GM13976 (cell line): ENCODE data around the gene MYCBP.

Source experiments
- DNase-seq: peaks from one replicate; pipeline ENCODE4 v3.0.0; 2012; ENCODE audit warnings: low spot score
- in situ Hi-C: fragments of 300-500 bp; cut with MboI; formaldehyde crosslinking; loops from one replicate; pipeline ENCODE4 v1.12.0; 2022; ENCODE audit warnings: low sequenced_read_pairs, mixed read lengths, inconsistent platforms; ENCODE audit not compliant: unreplicated experiment
- TF ChIP-seq, protein P1 (sequence below): IDR thresholded peaks from 2 replicates; pipeline ENCODE4 v1.5.1; 2012; ENCODE audit warnings: borderline replicate concordance, mild to moderate bottlenecking; ENCODE audit not compliant: insufficient read depth; ENCODE audit errors: extremely low read depth, missing control alignments, control extremely low read depth

MYCBP gene

DNA sequence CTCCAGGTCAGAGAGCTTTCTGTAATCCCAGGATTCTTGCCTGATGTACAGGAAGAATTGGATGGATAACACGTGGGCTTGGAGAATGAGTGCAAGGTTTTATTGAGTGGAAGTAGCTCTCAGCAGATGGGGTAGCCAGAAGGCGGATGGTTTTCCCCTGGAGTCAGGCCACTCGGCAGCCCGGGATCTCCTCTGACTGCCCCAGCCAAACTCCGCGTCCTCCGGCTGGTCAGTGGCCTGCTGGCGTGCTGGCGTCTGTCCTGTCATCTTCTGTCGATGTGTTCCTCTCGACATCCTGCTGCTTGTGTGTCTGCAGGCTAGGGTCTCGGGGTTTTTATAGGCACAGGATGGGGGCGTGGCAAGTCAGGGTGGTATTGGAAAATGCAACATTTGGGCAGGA is 35.7 kb upstream of the MYCBP start:
- DNase-seq = no peak
- in situ Hi-C loops = no loop called here
- TF ChIP-seq, protein P1, sequence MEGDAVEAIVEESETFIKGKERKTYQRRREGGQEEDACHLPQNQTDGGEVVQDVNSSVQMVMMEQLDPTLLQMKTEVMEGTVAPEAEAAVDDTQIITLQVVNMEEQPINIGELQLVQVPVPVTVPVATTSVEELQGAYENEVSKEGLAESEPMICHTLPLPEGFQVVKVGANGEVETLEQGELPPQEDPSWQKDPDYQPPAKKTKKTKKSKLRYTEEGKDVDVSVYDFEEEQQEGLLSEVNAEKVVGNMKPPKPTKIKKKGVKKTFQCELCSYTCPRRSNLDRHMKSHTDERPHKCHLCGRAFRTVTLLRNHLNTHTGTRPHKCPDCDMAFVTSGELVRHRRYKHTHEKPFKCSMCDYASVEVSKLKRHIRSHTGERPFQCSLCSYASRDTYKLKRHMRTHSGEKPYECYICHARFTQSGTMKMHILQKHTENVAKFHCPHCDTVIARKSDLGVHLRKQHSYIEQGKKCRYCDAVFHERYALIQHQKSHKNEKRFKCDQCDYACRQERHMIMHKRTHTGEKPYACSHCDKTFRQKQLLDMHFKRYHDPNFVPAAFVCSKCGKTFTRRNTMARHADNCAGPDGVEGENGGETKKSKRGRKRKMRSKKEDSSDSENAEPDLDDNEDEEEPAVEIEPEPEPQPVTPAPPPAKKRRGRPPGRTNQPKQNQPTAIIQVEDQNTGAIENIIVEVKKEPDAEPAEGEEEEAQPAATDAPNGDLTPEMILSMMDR = no peak

DNA sequence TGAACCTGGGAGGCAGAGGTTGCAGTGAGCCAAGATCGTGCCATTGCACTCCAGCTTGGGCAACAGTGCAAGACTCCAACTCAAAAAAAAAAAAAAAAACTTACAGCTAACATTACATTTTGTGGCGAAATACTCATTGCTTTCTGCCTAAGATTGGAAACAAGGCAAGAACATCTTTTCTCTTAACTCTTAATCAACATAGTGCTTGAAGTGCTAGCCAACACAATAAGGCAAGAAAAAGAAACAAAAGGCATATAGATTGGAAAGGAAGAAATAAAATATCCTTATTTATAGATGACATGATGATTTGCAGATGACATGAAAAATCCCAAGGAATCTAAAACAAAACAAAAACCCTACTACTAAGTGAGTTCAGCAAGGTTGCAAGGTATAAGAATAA is 32.8 kb upstream of the MYCBP start:
- in situ Hi-C loops = no loop called here
- DNase-seq = no peak
- TF ChIP-seq, protein P1 = no peak

DNA sequence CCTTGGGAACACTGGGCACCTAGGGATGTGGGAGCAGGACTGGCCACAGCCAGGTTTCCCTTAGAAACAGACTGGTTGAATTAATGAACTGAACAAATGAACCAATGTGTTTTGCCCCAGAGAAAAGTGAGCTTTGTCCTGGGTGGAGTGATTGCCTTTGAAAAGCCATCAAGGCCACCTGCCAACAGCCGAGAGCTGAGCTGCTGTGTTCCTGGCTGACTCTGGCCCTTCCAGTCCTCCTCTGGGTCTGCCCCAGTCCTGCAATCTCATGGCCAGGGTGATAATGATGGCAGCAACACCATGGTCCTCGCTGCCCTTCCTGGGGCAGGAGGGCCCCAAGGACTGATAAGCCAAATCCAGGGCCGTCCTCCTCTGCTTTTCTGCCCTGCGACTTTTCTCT is 26.4 kb upstream of the MYCBP start:
- in situ Hi-C loops = no loop called here
- DNase-seq = no peak
- TF ChIP-seq, protein P1 = no peak

DNA sequence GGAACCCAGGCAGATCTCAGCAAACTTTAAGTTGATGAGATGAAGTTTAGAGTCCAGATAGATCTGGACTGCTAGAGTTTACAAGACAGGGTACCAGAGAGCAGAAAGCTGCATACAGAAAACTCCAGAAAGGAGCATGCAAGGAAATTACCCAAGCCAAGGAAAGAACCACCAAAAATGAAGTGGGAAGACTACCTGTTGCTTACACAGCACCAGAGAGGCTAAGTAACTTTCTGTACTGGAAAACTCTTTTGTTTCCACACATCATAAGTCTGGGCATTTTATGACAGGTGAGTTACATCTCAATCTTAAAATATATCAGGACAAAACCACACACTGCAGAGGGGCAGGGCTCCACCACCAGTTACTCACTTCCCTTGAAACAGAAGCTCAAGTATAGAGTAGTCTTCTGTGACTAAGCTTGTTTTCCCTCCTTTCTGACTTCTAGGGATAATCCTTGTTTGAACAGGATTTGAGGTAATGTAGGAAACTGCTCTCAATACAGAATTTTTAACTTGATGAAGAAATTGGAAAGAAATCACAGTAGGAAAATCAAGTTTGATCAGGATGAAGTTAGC is 25.6 kb upstream of the MYCBP start:
- TF ChIP-seq, protein P1 = no peak
- in situ Hi-C loops = no loop called here

DNA sequence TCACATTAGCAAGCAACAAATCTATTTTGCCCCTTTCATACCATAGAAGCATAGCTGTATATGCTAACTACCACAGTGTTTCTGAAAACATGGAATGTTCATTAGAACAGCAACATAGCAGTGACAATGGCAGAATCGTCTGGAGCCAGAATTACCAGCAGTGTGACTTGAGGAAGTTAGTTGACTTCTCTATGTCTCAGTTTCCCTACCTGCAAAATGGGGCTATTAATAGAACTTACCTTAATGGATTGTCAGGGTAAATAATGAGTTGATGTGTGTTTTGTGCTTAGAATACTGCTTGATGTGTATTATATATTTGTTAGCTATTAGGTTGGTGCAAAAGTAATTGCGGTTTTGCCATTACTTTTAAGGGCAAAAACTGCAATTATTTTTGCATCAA is 23.0 kb upstream of the MYCBP start:
- TF ChIP-seq, protein P1 = no peak
- in situ Hi-C loops = no loop called here
- DNase-seq = no peak

More for the DNA sequence above, 25.6 kb upstream of the MYCBP start:
- no peak for DNase-seq

DNA sequence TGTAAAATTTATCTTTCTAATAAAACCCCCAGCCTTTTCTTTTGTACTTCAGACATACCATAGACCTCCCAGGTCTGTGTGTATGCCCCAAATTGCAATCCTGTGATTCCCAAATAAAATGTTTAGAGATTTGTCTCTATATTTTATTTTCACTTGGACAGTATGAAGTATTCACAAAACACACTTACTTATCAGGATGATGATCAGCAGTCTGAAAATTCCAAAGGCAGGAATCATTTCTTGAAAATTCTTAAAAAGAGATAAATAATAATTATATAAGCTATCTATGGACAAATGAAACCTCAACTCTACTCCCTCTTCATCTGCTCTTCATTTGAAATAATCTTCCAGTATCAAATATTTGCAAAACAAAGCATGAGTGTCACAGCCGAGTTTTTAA is 19.8 kb upstream of the MYCBP start:
- in situ Hi-C loops = no loop called here
- TF ChIP-seq, protein P1 = no peak
- DNase-seq = no peak
